GM12872 (cell line): ENCODE results near the gene TSPAN33.

Experiments
- CTCF ChIP-seq: IDR thresholded peaks from 3 replicates; pipeline ENCODE4 v1.5.1; 2011; ENCODE audit warnings: low read depth, mild to moderate bottlenecking, low read length, moderate library complexity; ENCODE audit not compliant: insufficient read depth

Gene TSPAN33

GRCh38 chr7:129144834-129145668 is 544 bp downstream of the TSPAN33 start:
- peak; percentile 55 for TF ChIP-seq CTCF

GRCh38 chr7:129146237-129146979 is 1.9 kb downstream of the TSPAN33 start:
- no peak for TF ChIP-seq CTCF

GRCh38 chr7:129147731-129148130 is 3.2 kb downstream of the TSPAN33 start:
- TF ChIP-seq CTCF = no peak

GRCh38 chr7:129149511-129149910 is 5.0 kb downstream of the TSPAN33 start:
- no peak for TF ChIP-seq CTCF

- TF ChIP-seq CTCF = no peak
These were observed 5.9 kb downstream of the TSPAN33 start for GRCh38 chr7:129150199-129150996.

GRCh38 chr7:129157651-129158050 is 13.1 kb downstream of the TSPAN33 start:
- TF ChIP-seq CTCF = no peak

GRCh38 chr7:129159539-129159938 is 15.0 kb downstream of the TSPAN33 start:
- TF ChIP-seq CTCF = no peak
